DLD1 (cell line): ENCODE results near the gene XYLT1.
"Not testable (repeated sequence)": the region's sequence is repeated elsewhere in the genome, so short reads cannot be mapped to it uniquely, and the experiment has no call there.

Experiments used
- in situ Hi-C: cut with HindIII; loops from 2 replicates; pipeline ENCODE4 v1.10.0; 2017; ENCODE audit warnings: low sequenced_read_pairs

The XYLT1 gene

DNA sequence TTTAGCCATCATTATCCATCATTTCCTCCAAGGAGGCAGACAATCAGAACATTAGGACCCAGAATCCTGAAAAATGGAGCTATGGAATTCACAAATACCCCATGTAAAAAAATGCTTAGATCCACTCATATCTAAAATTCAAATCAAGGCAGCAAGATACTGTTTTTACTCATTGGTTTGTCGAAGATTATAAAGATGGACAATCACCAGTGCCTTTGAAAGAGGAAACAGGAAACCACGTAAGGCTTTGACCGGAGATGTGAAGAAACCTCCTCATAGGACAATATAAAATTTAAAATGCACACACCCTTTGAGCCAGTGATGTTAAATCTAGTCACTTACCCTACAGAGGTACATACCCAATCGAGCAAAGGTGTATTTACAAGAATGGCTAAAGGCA lies 130.0 kb downstream of the XYLT1 start:
- in situ Hi-C loops, result no loop called here

DNA sequence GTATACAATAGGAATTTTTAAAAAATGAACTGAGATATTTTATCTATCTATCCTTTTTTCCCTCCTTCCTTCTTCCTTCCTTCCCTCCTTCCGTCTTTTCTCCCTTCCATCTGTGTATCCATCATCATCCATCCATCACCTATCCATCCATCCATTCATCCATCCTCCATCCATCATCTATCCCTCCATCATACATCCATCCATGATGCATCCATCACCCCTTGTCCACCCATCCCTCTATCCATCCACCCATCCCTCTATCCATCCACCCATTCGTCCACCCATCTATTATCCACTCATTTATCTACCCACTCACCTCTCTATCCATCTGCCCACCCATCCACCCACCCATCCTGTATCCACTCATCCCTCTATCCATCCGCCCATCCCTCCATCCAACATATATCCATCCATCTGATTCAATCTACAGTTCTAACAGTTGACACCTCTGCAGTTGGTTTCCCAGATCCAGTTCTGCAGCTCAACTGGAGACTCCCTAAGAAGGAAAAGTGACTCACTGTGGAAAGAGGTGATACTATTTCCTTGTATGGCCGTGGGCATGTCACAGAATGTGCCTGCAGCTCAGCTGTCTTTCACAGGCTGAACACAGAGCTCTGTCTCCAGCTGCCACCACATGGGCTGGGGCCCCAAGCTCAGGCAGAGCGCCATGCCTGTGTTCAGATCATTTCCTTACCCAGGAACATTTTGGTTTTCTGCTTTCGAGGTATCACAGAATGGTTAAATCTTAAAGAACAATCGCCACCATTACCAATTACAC lies 130.8 kb downstream of the XYLT1 start:
- in situ Hi-C loops, result no loop called here

GRCh38 chr16:17338244-17338643 lies 132.5 kb downstream of the XYLT1 start:
- in situ Hi-C loops, result no loop called here

- in situ Hi-C loops, result no loop called here
These were observed 134.2 kb downstream of the XYLT1 start for GRCh38 chr16:17336530-17336900.

- in situ Hi-C loops, result no loop called here
These were observed 134.8 kb downstream of the XYLT1 start for GRCh38 chr16:17335826-17336529.

DNA sequence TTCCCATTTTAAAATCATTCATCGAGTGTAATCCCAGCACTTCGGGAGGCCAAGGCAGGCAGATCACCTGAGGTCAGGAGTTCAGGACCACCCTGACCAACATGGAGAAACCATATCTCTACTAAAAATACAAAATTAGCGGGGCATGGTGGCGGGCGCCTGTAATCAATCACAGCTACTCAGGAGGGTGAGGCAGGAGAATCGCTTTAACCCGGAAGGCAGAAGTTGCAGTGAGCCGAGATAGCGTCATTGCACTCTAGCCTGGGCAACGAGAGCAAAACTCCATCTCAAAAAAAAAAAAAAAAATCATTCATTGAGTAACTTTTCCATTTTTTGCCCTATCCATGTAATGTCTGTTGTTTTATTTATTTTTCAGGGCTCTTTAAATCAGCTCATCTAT lies 135.4 kb downstream of the XYLT1 start:
- in situ Hi-C loops, result not testable (repeated sequence)

DNA sequence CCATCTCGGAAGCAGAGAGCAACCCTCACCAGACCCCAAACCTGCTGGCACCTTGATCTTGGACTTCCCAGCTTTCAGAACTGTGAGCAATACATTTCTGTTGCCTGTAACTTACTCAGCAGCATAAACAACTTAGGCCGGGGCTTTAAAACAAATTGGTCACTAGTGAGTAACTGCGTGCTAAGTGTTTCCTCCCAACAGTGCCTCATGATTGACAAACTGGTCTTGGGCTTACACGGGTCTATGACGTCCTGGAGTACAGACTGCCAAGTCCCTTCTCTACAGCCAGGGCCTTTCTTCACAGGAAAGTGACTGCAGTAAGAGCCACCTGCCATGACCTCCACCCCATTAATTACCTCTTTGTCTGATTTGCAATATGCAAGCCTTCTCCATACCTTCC lies 136.7 kb downstream of the XYLT1 start:
- in situ Hi-C loops, result no loop called here

- in situ Hi-C loops, result no loop called here
These were observed 137.5 kb downstream of the XYLT1 start for GRCh38 chr16:17333229-17333628.

DNA sequence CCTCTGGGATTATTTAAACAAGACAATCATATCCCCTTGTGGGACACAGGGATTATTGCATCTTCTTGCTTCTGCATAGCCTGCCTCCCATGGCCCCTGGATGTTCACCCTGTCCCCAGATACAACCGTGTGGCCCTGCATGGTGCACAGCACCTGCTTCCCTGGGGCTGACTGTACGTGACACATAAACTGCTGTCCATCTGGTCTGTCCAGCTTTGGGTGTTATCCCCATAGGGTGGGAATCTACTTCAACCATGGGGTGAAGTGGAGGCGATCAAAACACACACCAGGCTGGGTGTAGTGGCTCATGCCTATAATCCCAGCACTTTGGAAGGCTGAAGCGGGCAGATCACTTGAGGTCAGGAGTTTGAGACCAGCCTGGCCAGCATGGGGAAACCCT lies 138.8 kb downstream of the XYLT1 start:
- in situ Hi-C loops, result no loop called here

- in situ Hi-C loops, result no loop called here
These were observed 139.6 kb downstream of the XYLT1 start for GRCh38 chr16:17331071-17331607.

GRCh38 chr16:17330044-17330443 lies 140.7 kb downstream of the XYLT1 start:
- in situ Hi-C loops, result no loop called here

GRCh38 chr16:17329391-17329790 lies 141.4 kb downstream of the XYLT1 start:
- in situ Hi-C loops, result no loop called here

- in situ Hi-C loops, result no loop called here
These were observed 141.8 kb downstream of the XYLT1 start for GRCh38 chr16:17328932-17329331.

- in situ Hi-C loops, result no loop called here
These were observed 143.0 kb downstream of the XYLT1 start for GRCh38 chr16:17327664-17328335.

- in situ Hi-C loops, result no loop called here
These were observed 145.2 kb downstream of the XYLT1 start for GRCh38 chr16:17325476-17326143.

- in situ Hi-C loops, result no loop called here
These were observed 146.3 kb downstream of the XYLT1 start for GRCh38 chr16:17324451-17324850.

DNA sequence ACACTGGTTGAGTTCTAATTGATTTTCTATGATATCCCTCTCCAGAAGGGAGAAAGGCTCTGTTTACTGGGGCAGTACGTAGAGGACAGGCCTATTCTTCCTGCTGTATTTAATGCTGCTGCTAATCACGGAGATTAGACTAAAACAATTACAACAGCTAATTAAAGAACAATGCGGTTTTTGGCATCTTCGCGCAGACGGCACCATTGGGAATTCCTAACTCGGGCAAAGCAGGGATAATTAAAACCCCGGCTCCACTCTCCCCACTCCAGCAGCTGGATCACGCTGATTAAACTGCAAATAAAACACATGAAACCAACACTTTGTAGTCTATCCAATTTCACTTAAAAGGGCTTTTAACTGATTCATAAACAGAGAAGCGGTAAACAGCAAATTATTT lies 147.6 kb downstream of the XYLT1 start:
- in situ Hi-C loops, result no loop called here

GRCh38 chr16:17321824-17322223 lies 148.9 kb downstream of the XYLT1 start:
- in situ Hi-C loops, result no loop called here

DNA sequence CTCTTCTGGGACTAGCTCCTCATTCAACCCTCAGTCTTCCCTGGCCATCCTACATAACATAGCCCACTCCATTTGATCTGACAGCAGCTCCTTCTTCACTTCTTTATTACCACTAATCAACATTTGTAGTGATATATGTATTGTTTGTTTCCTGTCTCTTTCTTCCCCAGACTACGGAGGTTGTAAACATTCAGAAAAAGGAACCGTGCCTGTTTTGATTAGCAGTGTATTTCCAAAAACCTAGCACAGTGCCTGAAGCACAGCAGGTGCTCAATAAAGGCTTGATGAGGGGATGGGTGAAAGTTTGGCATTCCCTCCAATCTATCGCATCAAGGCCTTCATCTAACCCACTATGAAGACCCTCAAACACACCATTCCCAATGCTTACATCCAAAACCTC lies 150.8 kb downstream of the XYLT1 start:
- in situ Hi-C loops, result no loop called here

DNA sequence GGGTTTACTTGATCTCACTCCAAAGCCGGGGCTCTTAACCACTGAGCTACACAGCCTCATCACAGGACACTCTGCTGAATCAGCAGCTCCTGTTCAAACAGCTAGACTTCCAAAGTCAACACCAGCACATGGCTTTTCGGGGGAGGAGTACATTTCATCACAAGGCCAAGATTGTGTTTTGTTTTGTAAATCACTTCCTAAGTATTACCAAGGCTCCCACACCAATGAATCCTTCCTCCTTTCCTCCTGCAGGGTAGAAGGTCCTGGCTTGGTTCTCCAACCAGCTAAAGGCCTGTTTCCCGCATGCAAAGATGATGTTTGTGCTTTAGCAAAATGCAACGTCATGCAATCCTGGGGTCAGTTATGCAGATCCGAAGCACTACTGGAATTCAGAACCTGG lies 152.5 kb downstream of the XYLT1 start:
- in situ Hi-C loops, result no loop called here

DNA sequence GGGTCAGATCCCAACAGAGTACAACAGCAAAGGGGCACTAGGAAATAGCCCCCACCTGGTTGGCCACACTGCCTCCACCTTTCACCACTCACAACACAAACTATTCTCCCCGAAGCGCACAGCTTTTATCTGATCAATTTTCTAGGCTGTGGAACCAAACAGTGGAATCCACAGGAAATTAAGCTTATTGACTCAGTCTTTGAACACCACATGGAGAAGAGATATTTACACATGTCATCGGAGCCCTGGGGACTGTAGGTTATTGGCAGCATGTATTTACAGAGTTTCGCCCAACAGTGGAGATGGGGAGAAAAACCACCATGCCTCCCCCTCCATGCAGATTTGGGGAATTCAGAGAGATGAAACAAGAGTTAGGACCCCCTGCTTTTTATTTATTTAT lies 154.8 kb downstream of the XYLT1 start:
- in situ Hi-C loops, result no loop called here
